SK-N-SH treated with all-trans-retinoic acid at 6 μM for 48 hours (cell line): ENCODE measurements around the gene KLF11.

Source experiments
- ATAC-seq: fragments of 200-7000 bp; cut with Tn5 transposase; 3 replicates; pipeline ENCODE4 v1.9.1; 2020; ENCODE audit warnings: mild to moderate bottlenecking, moderate library complexity
- ARNTL ChIP-seq: fragments of 450-650 bp; formaldehyde crosslinking; IDR thresholded peaks from 2 replicates; pipeline ENCODE4 v1.5.0; 2020; ENCODE audit warnings: low read depth, mild to moderate bottlenecking, moderate library complexity, borderline replicate concordance
- CSDC2 ChIP-seq: fragments of 250-450 bp; sonication (Bioruptor Pico); IDR thresholded peaks from 2 replicates; pipeline ENCODE4 v1.5.0; 2020; ENCODE audit warnings: mild to moderate bottlenecking, moderate library complexity
- ESRRG ChIP-seq: fragments of 250-450 bp; sonication (Bioruptor Pico); IDR thresholded peaks from 2 replicates; pipeline ENCODE4 v1.6.1; 2021; ENCODE audit warnings: mild to moderate bottlenecking
- GLIS3 ChIP-seq: fragments of 250-450 bp; sonication (Bioruptor Pico); IDR thresholded peaks from 2 replicates; pipeline ENCODE4 v1.5.0; 2020; ENCODE audit warnings: mild to moderate bottlenecking, moderate library complexity
- ISL1 ChIP-seq: fragments of 250-450 bp; sonication (Bioruptor Pico); IDR thresholded peaks from 2 replicates; pipeline ENCODE4 v2.1.2; 2022; ENCODE audit warnings: mild to moderate bottlenecking, moderate library complexity
- PPARA ChIP-seq: fragments of 250-450 bp; sonication (Bioruptor Pico); IDR thresholded peaks from 2 replicates; pipeline ENCODE4 v1.5.0; 2020; ENCODE audit warnings: mild to moderate bottlenecking, borderline replicate concordance
- SNAI2 ChIP-seq: fragments of 250-450 bp; sonication (Bioruptor Pico); IDR thresholded peaks from 2 replicates; pipeline ENCODE4 v1.5.0; 2020; ENCODE audit warnings: mild to moderate bottlenecking, moderate library complexity
- TCF4 ChIP-seq: fragments of 250-450 bp; sonication (Bioruptor Pico); IDR thresholded peaks from 2 replicates; pipeline ENCODE4 v1.8.0; 2021; ENCODE audit warnings: mild to moderate bottlenecking, moderate library complexity, borderline replicate concordance
- TOX ChIP-seq: fragments of 250-450 bp; sonication (Bioruptor Pico); IDR thresholded peaks from 2 replicates; pipeline ENCODE4 v1.8.0; 2021; ENCODE audit warnings: mild to moderate bottlenecking, moderate library complexity, borderline replicate concordance
- ZC3H10 ChIP-seq: fragments of 250-450 bp; sonication (Bioruptor Pico); IDR thresholded peaks from 2 replicates; pipeline ENCODE4 v1.5.1; 2021; ENCODE audit warnings: mild to moderate bottlenecking, moderate library complexity
- ZFP3 ChIP-seq: fragments of 250-450 bp; sonication (Bioruptor Pico); IDR thresholded peaks from 2 replicates; pipeline ENCODE4 v1.5.0; 2020; ENCODE audit warnings: mild to moderate bottlenecking, moderate library complexity
- ZFP30 ChIP-seq: fragments of 450-650 bp; formaldehyde crosslinking; IDR thresholded peaks from 2 replicates; pipeline ENCODE4 v1.5.0; 2022; ENCODE audit warnings: mild to moderate bottlenecking, moderate library complexity
- ZNF565 ChIP-seq: fragments of 450-650 bp; formaldehyde crosslinking; conservative IDR thresholded peaks from 2 replicates; pipeline ENCODE4 v1.5.0; 2020; ENCODE audit warnings: low read depth, mild to moderate bottlenecking, moderate library complexity
- ZNF70 ChIP-seq: fragments of 450-650 bp; formaldehyde crosslinking; IDR thresholded peaks from 2 replicates; pipeline ENCODE4 v1.5.0; 2020; ENCODE audit warnings: mild to moderate bottlenecking, moderate library complexity
- TF ChIP-seq, protein P1 (sequence below): fragments of 250-450 bp; sonication (Bioruptor Pico); IDR thresholded peaks from 2 replicates; pipeline ENCODE4 v1.8.0; 2020; ENCODE audit warnings: mild to moderate bottlenecking, moderate library complexity, borderline replicate concordance
- TF ChIP-seq, protein P2 (sequence below): fragments of 250-450 bp; sonication (Bioruptor Pico); IDR thresholded peaks from 2 replicates; pipeline ENCODE4 v1.8.0; 2021; ENCODE audit warnings: low read depth, mild to moderate bottlenecking, moderate library complexity, borderline replicate concordance
- TF ChIP-seq, protein P3 (sequence below): fragments of 250-450 bp; sonication (Bioruptor Pico); IDR thresholded peaks from 2 replicates; pipeline ENCODE4 v1.5.1; 2020; ENCODE audit warnings: low read depth, mild to moderate bottlenecking, moderate library complexity
- TF ChIP-seq, protein P4 (sequence below): fragments of 250-450 bp; sonication (Bioruptor Pico); IDR thresholded peaks from 2 replicates; pipeline ENCODE4 v1.5.0; 2020; ENCODE audit warnings: mild to moderate bottlenecking, moderate library complexity
- TF ChIP-seq, protein P5 (sequence below): fragments of 250-450 bp; sonication (Bioruptor Pico); IDR thresholded peaks from 2 replicates; pipeline ENCODE4 v1.5.1; 2021; ENCODE audit warnings: mild to moderate bottlenecking, moderate library complexity

KLF11 gene

DNA sequence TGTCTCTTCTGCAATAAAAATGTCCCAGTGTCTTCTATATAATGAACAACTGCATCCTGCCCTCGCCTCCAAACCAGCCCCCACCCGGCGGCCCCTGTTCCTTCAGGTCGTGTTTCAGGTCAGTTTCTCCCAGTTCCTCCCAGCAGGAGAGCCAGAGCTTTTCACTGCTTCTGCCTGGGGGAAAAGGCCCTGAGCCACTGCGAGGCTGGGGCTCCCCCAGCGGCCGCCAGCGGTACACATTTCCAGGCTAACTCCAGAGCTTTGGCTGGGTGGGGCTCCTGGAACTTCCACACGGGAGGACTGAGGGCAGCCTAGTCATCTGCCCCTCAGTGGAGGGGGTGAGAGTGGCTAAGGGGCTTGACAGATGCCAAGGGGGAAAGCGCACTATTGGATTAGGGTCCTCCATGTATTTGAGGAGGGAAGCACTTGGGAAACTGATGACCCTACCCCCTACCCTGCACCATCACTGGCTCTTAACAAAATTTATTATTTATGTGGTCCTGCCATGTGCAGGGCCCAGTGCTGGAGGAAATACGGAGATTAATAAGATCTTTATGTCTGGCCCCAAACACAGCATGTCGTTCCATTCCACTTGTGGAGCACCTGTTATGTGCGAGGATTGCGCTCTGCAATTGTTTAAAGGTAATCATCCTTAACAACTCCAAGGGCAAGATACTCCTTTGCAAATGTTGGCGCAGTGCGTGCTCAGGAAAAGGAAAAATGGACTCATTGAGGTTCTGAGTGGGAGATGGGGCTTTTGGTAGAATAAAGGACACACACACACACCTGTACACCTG lies 54.2 kb downstream of the KLF11 start:
- ATAC-seq: peak; percentile 100
- TF ChIP-seq ZFP3 (CRISPR knock-in tag) (0 out of 2 replicates have a peak, but pooled peaks have one; percentile 20), ZFP30 (CRISPR knock-in tag) (no peak), TCF4 (no peak), ZC3H10 (CRISPR knock-in tag) (no peak)
- TF ChIP-seq, protein P1, sequence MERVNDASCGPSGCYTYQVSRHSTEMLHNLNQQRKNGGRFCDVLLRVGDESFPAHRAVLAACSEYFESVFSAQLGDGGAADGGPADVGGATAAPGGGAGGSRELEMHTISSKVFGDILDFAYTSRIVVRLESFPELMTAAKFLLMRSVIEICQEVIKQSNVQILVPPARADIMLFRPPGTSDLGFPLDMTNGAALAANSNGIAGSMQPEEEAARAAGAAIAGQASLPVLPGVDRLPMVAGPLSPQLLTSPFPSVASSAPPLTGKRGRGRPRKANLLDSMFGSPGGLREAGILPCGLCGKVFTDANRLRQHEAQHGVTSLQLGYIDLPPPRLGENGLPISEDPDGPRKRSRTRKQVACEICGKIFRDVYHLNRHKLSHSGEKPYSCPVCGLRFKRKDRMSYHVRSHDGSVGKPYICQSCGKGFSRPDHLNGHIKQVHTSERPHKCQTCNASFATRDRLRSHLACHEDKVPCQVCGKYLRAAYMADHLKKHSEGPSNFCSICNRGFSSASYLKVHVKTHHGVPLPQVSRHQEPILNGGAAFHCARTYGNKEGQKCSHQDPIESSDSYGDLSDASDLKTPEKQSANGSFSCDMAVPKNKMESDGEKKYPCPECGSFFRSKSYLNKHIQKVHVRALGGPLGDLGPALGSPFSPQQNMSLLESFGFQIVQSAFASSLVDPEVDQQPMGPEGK (CRISPR knock-in tag): 0 out of 2 replicates have a peak, but pooled peaks have one; percentile 37
- TF ChIP-seq, all 23 proteins: peak for 2

DNA sequence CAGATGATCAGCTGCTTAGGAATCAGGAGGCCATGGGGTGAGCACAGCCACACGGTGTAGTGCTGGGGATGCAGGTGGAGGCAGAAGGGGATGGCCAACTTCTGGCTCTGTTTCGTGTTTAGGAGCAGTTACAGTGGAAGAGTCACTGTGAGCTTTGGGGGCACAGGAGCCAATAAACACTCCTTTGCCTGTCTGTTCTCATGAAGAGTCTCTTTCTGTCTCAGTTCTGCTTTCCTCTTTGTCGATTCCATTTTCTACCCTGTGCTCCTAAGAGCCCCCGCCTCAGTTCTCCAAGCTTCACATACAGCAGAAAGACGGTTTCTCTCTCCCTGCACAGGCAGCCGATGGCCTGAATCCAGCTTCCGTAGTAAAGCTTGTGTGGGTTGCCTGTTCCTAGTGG lies 58.1 kb downstream of the KLF11 start:
- no peak for TF ChIP-seq GLIS3
- TF ChIP-seq, protein P2, sequence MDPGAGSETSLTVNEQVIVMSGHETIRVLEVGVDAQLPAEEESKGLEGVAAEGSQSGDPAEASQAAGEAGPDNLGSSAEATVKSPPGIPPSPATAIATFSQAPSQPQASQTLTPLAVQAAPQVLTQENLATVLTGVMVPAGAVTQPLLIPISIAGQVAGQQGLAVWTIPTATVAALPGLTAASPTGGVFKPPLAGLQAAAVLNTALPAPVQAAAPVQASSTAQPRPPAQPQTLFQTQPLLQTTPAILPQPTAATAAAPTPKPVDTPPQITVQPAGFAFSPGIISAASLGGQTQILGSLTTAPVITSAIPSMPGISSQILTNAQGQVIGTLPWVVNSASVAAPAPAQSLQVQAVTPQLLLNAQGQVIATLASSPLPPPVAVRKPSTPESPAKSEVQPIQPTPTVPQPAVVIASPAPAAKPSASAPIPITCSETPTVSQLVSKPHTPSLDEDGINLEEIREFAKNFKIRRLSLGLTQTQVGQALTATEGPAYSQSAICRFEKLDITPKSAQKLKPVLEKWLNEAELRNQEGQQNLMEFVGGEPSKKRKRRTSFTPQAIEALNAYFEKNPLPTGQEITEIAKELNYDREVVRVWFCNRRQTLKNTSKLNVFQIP (CRISPR knock-in tag): no peak
- no peak for TF ChIP-seq ZFP3 (CRISPR knock-in tag)
- TF ChIP-seq, protein P3, sequence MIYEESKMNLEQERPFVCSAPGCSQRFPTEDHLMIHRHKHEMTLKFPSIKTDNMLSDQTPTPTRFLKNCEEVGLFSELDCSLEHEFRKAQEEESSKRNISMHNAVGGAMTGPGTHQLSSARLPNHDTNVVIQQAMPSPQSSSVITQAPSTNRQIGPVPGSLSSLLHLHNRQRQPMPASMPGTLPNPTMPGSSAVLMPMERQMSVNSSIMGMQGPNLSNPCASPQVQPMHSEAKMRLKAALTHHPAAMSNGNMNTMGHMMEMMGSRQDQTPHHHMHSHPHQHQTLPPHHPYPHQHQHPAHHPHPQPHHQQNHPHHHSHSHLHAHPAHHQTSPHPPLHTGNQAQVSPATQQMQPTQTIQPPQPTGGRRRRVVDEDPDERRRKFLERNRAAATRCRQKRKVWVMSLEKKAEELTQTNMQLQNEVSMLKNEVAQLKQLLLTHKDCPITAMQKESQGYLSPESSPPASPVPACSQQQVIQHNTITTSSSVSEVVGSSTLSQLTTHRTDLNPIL: no peak
- TF ChIP-seq ZC3H10 (CRISPR knock-in tag): no peak
- no peak for TF ChIP-seq ARNTL
- no peak for TF ChIP-seq ISL1 (CRISPR knock-in tag)
- no peak for TF ChIP-seq ESRRG (CRISPR knock-in tag)
- TF ChIP-seq, protein P1 (CRISPR knock-in tag): no peak
- no peak for TF ChIP-seq PPARA
- TF ChIP-seq CSDC2 (CRISPR knock-in tag): no peak
- no peak for TF ChIP-seq TOX (CRISPR knock-in tag)
- TF ChIP-seq ZNF70 (CRISPR knock-in tag): no peak
- TF ChIP-seq, protein P4, sequence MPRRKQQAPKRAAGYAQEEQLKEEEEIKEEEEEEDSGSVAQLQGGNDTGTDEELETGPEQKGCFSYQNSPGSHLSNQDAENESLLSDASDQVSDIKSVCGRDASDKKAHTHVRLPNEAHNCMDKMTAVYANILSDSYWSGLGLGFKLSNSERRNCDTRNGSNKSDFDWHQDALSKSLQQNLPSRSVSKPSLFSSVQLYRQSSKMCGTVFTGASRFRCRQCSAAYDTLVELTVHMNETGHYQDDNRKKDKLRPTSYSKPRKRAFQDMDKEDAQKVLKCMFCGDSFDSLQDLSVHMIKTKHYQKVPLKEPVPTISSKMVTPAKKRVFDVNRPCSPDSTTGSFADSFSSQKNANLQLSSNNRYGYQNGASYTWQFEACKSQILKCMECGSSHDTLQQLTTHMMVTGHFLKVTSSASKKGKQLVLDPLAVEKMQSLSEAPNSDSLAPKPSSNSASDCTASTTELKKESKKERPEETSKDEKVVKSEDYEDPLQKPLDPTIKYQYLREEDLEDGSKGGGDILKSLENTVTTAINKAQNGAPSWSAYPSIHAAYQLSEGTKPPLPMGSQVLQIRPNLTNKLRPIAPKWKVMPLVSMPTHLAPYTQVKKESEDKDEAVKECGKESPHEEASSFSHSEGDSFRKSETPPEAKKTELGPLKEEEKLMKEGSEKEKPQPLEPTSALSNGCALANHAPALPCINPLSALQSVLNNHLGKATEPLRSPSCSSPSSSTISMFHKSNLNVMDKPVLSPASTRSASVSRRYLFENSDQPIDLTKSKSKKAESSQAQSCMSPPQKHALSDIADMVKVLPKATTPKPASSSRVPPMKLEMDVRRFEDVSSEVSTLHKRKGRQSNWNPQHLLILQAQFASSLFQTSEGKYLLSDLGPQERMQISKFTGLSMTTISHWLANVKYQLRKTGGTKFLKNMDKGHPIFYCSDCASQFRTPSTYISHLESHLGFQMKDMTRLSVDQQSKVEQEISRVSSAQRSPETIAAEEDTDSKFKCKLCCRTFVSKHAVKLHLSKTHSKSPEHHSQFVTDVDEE (CRISPR knock-in tag): no peak
- TF ChIP-seq, protein P5, sequence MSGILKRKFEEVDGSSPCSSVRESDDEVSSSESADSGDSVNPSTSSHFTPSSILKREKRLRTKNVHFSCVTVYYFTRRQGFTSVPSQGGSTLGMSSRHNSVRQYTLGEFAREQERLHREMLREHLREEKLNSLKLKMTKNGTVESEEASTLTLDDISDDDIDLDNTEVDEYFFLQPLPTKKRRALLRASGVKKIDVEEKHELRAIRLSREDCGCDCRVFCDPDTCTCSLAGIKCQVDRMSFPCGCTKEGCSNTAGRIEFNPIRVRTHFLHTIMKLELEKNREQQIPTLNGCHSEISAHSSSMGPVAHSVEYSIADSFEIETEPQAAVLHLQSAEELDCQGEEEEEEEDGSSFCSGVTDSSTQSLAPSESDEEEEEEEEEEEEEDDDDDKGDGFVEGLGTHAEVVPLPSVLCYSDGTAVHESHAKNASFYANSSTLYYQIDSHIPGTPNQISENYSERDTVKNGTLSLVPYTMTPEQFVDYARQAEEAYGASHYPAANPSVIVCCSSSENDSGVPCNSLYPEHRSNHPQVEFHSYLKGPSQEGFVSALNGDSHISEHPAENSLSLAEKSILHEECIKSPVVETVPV (CRISPR knock-in tag): no peak
- TF ChIP-seq ZFP30 (CRISPR knock-in tag): no peak
- no peak for TF ChIP-seq SNAI2 (CRISPR knock-in tag)
- TF ChIP-seq ZNF565 (CRISPR knock-in tag): no peak
- no peak for ATAC-seq
